ENCODE results near the gene SAMD15.

- TF ChIP-seq CTCF (tag by site-specific recombination; IDR thresholded peaks at IDR 0.05) (no peak), MZF1 (tag by site-specific recombination; IDR thresholded peaks at IDR 0.05; ENCODE audit: borderline replicate concordance) (no peak)
- TF ChIP-seq, protein P1, sequence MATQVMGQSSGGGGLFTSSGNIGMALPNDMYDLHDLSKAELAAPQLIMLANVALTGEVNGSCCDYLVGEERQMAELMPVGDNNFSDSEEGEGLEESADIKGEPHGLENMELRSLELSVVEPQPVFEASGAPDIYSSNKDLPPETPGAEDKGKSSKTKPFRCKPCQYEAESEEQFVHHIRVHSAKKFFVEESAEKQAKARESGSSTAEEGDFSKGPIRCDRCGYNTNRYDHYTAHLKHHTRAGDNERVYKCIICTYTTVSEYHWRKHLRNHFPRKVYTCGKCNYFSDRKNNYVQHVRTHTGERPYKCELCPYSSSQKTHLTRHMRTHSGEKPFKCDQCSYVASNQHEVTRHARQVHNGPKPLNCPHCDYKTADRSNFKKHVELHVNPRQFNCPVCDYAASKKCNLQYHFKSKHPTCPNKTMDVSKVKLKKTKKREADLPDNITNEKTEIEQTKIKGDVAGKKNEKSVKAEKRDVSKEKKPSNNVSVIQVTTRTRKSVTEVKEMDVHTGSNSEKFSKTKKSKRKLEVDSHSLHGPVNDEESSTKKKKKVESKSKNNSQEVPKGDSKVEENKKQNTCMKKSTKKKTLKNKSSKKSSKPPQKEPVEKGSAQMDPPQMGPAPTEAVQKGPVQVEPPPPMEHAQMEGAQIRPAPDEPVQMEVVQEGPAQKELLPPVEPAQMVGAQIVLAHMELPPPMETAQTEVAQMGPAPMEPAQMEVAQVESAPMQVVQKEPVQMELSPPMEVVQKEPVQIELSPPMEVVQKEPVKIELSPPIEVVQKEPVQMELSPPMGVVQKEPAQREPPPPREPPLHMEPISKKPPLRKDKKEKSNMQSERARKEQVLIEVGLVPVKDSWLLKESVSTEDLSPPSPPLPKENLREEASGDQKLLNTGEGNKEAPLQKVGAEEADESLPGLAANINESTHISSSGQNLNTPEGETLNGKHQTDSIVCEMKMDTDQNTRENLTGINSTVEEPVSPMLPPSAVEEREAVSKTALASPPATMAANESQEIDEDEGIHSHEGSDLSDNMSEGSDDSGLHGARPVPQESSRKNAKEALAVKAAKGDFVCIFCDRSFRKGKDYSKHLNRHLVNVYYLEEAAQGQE (tag by site-specific recombination; IDR thresholded peaks at IDR 0.05) = no peak
- TF ChIP-seq, protein P2, sequence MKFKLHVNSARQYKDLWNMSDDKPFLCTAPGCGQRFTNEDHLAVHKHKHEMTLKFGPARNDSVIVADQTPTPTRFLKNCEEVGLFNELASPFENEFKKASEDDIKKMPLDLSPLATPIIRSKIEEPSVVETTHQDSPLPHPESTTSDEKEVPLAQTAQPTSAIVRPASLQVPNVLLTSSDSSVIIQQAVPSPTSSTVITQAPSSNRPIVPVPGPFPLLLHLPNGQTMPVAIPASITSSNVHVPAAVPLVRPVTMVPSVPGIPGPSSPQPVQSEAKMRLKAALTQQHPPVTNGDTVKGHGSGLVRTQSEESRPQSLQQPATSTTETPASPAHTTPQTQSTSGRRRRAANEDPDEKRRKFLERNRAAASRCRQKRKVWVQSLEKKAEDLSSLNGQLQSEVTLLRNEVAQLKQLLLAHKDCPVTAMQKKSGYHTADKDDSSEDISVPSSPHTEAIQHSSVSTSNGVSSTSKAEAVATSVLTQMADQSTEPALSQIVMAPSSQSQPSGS (tag by site-specific recombination; IDR thresholded peaks at IDR 0.05; ENCODE audit: low read depth) = no peak
- TF ChIP-seq, protein P3, sequence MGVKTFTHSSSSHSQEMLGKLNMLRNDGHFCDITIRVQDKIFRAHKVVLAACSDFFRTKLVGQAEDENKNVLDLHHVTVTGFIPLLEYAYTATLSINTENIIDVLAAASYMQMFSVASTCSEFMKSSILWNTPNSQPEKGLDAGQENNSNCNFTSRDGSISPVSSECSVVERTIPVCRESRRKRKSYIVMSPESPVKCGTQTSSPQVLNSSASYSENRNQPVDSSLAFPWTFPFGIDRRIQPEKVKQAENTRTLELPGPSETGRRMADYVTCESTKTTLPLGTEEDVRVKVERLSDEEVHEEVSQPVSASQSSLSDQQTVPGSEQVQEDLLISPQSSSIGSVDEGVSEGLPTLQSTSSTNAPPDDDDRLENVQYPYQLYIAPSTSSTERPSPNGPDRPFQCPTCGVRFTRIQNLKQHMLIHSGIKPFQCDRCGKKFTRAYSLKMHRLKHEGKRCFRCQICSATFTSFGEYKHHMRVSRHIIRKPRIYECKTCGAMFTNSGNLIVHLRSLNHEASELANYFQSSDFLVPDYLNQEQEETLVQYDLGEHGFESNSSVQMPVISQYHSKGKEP (tag by site-specific recombination; IDR thresholded peaks at IDR 0.05) = no peak
These were observed 32.0 kb downstream of the SAMD15 start for GRCh38 chr14:77409131-77409533.

Measured in HEK293 (cell line).